HL-60 (cell line): ENCODE data around the gene NINJ2.

Experiments
- GABPA ChIP-seq: IDR thresholded peaks from 2 replicates; pipeline ENCODE4 v1.6.1; 2012; ENCODE audit warnings: low read depth
- POLR2AphosphoS5 ChIP-seq: IDR thresholded peaks from 2 replicates; pipeline ENCODE4 v1.6.1; 2012; ENCODE audit warnings: low read depth
- TF ChIP-seq, protein P1 (sequence below): IDR thresholded peaks from one replicate; pipeline ENCODE4 v1.5.1; 2011; ENCODE audit warnings: low read length, control low read depth, inconsistent platforms; ENCODE audit not compliant: insufficient read depth
- TF ChIP-seq, protein P2 (sequence below): IDR thresholded peaks from 2 replicates; pipeline ENCODE4 v1.6.1; 2012; ENCODE audit warnings: low read depth; ENCODE audit not compliant: insufficient replicate concordance

DNA sequence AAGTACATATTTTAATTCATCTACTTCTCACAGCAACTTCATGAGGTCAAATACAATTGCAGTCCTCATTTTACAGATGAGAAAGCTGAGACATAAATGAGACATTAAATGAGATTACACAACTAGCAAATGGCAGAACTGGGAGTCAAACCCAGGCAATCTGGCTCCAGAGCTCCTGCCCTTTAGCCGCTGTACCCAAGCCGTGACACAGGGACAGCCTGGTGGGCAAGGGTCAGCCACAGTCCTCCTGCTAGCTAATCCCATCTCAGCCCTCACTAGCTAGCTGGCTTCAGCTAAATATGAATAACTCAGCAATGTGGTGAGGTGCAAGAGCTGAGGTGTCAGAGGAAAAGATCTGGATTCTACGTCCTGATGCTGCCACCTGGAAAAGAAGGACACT, 54.8 kb downstream of the NINJ2 start:
- TF ChIP-seq, protein P1, sequence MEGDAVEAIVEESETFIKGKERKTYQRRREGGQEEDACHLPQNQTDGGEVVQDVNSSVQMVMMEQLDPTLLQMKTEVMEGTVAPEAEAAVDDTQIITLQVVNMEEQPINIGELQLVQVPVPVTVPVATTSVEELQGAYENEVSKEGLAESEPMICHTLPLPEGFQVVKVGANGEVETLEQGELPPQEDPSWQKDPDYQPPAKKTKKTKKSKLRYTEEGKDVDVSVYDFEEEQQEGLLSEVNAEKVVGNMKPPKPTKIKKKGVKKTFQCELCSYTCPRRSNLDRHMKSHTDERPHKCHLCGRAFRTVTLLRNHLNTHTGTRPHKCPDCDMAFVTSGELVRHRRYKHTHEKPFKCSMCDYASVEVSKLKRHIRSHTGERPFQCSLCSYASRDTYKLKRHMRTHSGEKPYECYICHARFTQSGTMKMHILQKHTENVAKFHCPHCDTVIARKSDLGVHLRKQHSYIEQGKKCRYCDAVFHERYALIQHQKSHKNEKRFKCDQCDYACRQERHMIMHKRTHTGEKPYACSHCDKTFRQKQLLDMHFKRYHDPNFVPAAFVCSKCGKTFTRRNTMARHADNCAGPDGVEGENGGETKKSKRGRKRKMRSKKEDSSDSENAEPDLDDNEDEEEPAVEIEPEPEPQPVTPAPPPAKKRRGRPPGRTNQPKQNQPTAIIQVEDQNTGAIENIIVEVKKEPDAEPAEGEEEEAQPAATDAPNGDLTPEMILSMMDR = no peak
- TF ChIP-seq, protein P2, sequence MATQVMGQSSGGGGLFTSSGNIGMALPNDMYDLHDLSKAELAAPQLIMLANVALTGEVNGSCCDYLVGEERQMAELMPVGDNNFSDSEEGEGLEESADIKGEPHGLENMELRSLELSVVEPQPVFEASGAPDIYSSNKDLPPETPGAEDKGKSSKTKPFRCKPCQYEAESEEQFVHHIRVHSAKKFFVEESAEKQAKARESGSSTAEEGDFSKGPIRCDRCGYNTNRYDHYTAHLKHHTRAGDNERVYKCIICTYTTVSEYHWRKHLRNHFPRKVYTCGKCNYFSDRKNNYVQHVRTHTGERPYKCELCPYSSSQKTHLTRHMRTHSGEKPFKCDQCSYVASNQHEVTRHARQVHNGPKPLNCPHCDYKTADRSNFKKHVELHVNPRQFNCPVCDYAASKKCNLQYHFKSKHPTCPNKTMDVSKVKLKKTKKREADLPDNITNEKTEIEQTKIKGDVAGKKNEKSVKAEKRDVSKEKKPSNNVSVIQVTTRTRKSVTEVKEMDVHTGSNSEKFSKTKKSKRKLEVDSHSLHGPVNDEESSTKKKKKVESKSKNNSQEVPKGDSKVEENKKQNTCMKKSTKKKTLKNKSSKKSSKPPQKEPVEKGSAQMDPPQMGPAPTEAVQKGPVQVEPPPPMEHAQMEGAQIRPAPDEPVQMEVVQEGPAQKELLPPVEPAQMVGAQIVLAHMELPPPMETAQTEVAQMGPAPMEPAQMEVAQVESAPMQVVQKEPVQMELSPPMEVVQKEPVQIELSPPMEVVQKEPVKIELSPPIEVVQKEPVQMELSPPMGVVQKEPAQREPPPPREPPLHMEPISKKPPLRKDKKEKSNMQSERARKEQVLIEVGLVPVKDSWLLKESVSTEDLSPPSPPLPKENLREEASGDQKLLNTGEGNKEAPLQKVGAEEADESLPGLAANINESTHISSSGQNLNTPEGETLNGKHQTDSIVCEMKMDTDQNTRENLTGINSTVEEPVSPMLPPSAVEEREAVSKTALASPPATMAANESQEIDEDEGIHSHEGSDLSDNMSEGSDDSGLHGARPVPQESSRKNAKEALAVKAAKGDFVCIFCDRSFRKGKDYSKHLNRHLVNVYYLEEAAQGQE = no peak
- no peak for TF ChIP-seq POLR2AphosphoS5
- no peak for TF ChIP-seq GABPA
